GM12864 (cell line): ENCODE results near the gene MCL1.

Source experiments
- DNase-seq: peaks from one replicate; pipeline ENCODE4 v3.0.0-alpha.2; 2011; ENCODE audit warnings: low read depth
- H3K4me3 ChIP-seq: 2 replicates; pipeline ENCODE4 v1.5.1; 2011; ENCODE audit warnings: mild to moderate bottlenecking, low read depth, low read length, control low read depth
- TF ChIP-seq, protein P1 (sequence below): IDR thresholded peaks from 2 replicates; pipeline ENCODE4 v1.5.1; 2011; ENCODE audit warnings: low read depth, mild to moderate bottlenecking, moderate library complexity, low read length, control low read depth, inconsistent platforms; ENCODE audit errors: missing control alignments

The MCL1 gene

DNA sequence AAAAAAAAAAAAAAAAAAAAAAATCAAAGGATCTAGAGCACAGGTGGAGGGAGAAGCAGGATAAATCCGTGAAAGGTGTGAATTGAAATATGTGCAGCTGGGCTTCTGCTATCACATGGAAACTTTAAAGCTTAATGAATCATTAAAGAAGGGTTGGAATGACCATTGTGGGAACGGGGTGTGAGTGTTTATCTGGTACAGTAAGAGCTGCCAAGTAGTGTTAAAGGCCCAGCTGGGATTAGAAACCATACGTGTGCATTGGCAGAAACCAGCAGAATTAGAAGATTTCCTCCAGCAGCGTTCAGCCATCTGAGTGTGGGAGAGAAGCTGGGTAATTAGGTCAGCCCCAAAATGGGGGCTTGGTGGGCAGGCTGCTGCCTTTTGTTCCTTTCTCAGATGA, 50.4 kb downstream of the MCL1 start:
- TF ChIP-seq, protein P1, sequence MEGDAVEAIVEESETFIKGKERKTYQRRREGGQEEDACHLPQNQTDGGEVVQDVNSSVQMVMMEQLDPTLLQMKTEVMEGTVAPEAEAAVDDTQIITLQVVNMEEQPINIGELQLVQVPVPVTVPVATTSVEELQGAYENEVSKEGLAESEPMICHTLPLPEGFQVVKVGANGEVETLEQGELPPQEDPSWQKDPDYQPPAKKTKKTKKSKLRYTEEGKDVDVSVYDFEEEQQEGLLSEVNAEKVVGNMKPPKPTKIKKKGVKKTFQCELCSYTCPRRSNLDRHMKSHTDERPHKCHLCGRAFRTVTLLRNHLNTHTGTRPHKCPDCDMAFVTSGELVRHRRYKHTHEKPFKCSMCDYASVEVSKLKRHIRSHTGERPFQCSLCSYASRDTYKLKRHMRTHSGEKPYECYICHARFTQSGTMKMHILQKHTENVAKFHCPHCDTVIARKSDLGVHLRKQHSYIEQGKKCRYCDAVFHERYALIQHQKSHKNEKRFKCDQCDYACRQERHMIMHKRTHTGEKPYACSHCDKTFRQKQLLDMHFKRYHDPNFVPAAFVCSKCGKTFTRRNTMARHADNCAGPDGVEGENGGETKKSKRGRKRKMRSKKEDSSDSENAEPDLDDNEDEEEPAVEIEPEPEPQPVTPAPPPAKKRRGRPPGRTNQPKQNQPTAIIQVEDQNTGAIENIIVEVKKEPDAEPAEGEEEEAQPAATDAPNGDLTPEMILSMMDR, result no peak
- H3K4me3 ChIP-seq, result no peak overlapping the region
- DNase-seq, result no peak

DNA sequence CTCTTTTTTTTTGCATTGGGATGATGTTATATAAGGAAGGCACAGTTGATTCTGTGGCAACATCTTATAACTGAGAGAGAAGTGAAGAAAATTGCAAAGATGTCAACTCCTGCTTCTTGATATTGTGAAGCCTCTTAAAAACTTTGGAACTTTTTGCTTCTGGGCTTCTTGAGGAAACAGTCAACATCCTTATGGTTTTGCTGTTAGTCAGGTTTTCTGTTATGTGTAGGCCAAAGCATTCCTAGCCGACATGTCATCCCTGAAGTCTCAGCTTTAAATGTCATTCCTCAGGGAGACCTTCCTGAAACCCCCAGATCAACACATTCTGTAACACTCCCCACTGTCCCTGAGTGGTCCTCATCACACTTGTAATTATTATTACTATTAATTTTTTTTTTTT, 51.2 kb downstream of the MCL1 start:
- DNase-seq, result no peak
- TF ChIP-seq, protein P1, result no peak
- no peak overlapping the region for H3K4me3 ChIP-seq

DNA sequence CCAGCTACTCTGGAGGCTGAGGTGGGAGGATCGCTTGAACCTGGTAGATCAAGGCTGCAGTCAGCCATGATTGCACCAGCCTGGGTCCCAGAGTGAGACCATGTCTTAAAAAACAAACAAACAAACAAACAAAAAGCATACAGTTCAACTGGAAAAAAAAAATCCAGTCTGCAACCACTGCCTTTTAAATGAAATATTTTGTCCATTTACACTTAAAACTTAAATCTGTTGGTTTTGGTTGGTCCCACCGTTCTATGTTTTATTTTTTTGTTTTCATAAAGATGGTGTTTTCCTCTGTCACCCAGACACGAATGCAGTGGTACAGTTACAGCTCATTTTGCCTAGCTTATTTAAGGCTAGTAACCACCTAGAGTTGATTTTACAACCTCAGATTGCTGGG, 54.1 kb downstream of the MCL1 start:
- TF ChIP-seq, protein P1, result no peak
- no peak overlapping the region for H3K4me3 ChIP-seq
- DNase-seq, result no peak
